Fibroblast of pulmonary artery (primary cell): ENCODE data around the gene ITGA3.

Experiments
- DNase-seq: peaks from one replicate; pipeline ENCODE4 v3.0.0-alpha.2; 2010; ENCODE audit warnings: low read depth
- H3K4me3 ChIP-seq: replicated peaks from 2 replicates; pipeline ENCODE4 v1.5.1; 2011; ENCODE audit warnings: low read depth, mild to moderate bottlenecking, control low read depth, low read length, moderate library complexity
- TF ChIP-seq, protein P1 (sequence below): IDR thresholded peaks from 2 replicates; pipeline ENCODE4 v1.5.1; 2011; ENCODE audit warnings: mild to moderate bottlenecking, control low read depth, low read length, inconsistent platforms; ENCODE audit errors: missing control alignments

ITGA3 gene

GRCh38 chr17:50071692-50072091 is 15.8 kb downstream of the ITGA3 start:
- TF ChIP-seq, protein P1, sequence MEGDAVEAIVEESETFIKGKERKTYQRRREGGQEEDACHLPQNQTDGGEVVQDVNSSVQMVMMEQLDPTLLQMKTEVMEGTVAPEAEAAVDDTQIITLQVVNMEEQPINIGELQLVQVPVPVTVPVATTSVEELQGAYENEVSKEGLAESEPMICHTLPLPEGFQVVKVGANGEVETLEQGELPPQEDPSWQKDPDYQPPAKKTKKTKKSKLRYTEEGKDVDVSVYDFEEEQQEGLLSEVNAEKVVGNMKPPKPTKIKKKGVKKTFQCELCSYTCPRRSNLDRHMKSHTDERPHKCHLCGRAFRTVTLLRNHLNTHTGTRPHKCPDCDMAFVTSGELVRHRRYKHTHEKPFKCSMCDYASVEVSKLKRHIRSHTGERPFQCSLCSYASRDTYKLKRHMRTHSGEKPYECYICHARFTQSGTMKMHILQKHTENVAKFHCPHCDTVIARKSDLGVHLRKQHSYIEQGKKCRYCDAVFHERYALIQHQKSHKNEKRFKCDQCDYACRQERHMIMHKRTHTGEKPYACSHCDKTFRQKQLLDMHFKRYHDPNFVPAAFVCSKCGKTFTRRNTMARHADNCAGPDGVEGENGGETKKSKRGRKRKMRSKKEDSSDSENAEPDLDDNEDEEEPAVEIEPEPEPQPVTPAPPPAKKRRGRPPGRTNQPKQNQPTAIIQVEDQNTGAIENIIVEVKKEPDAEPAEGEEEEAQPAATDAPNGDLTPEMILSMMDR: no peak
- H3K4me3 ChIP-seq: no peak overlapping the region
- DNase-seq: no peak

- DNase-seq: no peak
- H3K4me3 ChIP-seq: no peak overlapping the region
- TF ChIP-seq, protein P1: no peak
Observed at GRCh38 chr17:50072130-50072529, 16.2 kb downstream of the ITGA3 start.

DNA sequence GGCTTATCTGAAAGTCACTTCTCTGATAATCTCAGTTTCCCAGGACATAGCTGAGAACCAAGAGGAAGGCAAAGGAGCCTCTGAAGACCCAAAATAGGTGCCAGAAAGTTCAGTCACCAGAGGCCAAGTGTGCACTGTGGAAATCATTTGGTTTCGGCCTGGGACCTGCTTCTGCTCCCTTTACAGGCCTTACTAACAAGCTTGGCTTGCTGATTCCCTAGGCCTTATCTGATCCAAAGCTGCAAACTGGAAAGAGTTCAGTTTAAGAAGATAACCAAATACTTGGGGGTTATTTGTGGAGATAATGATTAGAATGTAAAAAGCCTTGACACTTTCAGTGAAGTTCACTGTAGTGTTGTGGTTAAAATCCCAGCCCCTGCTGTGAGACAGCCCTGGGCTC is 17.0 kb downstream of the ITGA3 start:
- no peak for DNase-seq
- no peak overlapping the region for H3K4me3 ChIP-seq
- TF ChIP-seq, protein P1: no peak

DNA sequence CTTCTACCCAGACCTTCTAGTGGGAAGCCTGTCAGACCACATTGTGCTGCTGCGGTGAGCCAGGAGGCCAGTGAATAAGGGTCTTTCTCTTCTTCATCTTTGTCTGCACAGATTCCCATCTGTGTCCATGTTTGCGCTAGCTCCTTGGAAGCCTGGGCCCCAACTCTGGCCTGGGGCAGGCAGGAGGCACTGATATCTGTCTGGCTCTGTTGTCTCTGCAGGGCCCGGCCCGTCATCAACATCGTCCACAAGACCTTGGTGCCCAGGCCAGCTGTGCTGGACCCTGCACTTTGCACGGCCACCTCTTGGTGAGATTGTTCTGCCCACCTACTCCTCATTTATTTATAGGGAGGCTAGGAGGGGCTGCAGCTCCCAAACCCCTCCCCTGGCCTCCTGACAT is 18.3 kb downstream of the ITGA3 start:
- H3K4me3 ChIP-seq: no peak overlapping the region
- TF ChIP-seq, protein P1: no peak
- no peak for DNase-seq

GRCh38 chr17:50075446-50076032 is 19.6 kb downstream of the ITGA3 start:
- no peak for DNase-seq
- TF ChIP-seq, protein P1: no peak
- no peak overlapping the region for H3K4me3 ChIP-seq

DNA sequence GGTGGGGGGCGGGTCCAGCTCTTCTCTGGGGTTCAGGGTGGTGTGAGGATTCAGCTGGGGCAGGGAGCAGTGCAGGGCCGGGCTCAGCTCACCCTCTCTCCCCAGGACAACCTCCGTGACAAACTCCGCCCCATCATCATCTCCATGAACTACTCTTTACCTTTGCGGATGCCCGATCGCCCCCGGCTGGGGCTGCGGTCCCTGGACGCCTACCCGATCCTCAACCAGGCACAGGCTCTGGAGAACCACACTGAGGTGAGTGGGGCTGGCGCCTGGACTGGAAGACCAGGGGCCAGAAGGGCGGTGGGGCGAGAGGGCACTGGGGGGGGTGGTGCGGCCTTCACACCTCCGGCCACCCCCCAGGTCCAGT is 20.3 kb downstream of the ITGA3 start:
- TF ChIP-seq, protein P1: no peak
- no peak overlapping the region for H3K4me3 ChIP-seq
- DNase-seq: no peak

- TF ChIP-seq, protein P1: no peak
- no peak for DNase-seq
- H3K4me3 ChIP-seq: no peak overlapping the region
Observed at GRCh38 chr17:50076591-50077235, 20.8 kb downstream of the ITGA3 start.
